HG02870 (cell line): Measurements from ENCODE around the gene ZNF584.

Experiments used
- ATAC-seq: cut with Tn5 transposase; IDR thresholded peaks from one replicate; pipeline ENCODE4 v1.9.1; 2021; ENCODE audit warnings: mild to moderate bottlenecking, moderate library complexity; ENCODE audit not compliant: unreplicated experiment

Gene ZNF584

DNA sequence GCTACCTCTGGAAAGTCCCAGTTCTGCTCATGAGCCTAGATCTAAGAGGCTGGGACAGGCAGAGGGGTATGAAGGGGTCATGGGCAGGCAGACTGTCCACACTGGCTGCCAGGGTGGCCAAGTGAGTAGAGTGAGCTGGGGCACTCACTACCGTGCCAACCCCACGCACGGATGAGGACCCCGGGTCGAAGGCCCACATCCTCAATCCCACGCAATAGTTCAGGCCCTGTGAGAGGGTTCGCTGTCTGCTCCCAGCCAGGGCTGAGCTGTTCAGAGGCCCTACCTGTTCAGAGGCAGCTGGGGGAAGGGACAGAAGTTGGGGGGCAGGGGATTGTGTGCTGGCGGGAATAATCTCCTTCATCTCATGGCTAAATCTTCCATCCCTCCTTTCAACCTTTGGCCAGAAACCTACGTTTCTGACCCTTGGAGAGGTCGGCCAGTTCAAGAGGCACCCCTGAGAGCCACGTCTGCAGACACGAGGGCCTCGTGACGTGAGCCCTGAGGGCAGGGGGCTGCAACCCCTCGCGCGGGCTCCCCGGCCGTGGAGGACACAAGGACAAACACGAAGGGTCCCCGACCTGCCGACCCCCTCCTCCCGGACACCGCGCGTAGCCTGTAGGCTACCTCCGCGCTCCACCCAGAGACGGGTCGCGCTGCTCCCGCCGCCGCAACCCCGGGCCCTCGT, 22.4 kb upstream of the ZNF584 start:
- no peak for ATAC-seq

GRCh38 chr19:58386576-58387337, 21.7 kb upstream of the ZNF584 start, which contains the start of gene RPS5:
RPS5 (plus strand) TSS chr19:58387269; CDS start chr19:58388138, 869 bp downstream.
- ATAC-seq = peak; percentile 89

DNA sequence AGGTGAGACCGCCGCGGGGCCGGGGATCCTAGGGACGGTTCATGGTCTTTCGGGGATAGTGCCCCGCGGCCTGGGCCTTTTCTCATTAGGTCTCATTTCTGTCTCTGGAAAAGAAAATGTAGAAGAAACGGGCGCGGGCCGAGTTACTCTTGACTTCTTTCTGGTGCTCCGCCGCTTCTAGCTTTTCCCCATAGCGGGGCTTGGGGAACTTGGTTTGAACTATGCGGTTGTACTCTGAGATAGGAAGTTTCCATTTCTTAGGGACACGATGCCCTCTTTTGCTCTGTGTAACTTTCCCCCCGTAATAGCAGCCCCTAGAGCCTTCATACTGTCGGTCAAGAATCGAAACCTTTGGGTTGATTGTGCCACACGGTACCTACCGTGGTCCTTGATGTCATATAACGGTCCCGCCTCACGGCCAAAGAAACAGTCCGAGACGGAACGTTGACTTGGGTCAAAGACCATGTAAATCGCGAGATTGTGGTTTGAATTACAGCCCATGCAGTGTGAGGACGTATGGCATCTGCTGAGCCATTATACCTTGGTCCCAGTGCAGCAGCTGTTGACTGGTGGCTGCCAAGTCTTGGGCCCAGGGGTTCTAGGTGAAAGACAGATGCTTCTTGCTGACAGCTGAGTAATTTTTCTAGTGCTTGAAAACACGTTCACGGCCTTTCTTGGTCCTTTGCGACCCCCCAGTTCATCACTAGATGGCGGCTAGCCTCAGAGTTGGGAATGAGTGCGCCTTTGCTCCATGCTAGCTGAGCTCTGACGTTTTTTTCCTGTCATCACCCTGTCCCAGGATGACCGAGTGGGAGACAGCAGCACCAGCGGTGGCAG, 20.9 kb upstream of the ZNF584 start:
- no peak for ATAC-seq

GRCh38 chr19:58388175-58388526, 20.3 kb upstream of the ZNF584 start:
- ATAC-seq = no peak

GRCh38 chr19:58392945-58393724, 15.3 kb upstream of the ZNF584 start:
- no peak for ATAC-seq

DNA sequence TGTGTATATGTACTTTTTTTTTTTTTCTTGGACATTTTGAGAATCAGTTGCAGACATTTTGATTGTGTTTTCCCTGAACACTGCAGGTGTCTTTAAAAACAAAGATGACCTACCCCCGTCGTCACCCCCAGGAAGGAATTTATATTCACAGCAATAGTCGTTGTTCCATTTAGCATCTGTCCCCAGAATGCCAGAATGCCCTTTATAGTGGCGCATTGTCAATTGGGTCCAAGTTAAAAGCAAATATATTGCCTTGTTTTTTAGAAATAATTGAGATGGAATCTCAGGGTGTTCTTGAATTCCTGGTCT, 14.8 kb upstream of the ZNF584 start:
- no peak for ATAC-seq

- no peak for ATAC-seq
Measured at GRCh38 chr19:58394821-58395219, 13.6 kb upstream of the ZNF584 start.

DNA sequence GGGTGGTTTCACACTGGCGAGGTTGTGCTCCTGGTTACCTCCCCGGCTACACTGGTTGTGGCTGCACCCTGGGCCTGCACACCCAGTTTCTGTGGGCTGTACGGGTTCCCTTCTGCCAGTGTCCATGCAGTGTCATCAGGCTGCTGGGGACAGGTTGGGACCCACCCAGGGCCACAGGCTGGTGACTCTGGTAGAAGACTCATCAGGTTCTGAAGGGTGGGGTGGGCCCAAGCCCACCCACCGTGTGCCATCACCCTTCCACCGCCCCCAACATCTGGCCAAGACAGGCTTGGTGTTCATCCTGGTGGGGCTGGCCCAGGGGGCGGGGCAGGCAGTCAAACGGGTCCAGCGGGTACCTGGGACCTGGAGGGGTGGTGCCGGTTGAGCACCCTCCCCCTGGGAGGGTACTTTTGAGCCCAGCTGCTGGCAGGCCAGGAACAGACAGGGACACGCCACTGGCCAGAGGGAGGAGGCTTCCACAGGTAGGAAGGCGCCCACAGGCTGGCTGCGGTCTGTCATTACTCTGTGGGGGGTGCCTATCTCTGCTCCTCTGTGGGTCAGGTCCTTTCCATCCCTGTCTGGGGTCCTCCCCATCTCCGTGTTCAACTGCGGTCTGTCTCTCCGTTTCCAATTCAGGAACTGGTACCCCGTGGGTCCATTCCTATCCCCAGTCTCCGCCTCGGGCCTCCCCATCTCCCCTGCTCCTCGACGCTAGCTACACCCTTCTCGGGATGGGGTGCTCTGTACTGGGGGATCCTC, 13.1 kb upstream of the ZNF584 start, which contains the start of gene RNF225:
TSS of gene RNF225 (plus strand) at position 437 of the 759 bp plus-strand sequence. CDS start 434 bp downstream, outside the sequence.
- no peak for ATAC-seq

GRCh38 chr19:58395979-58396627, 12.3 kb upstream of the ZNF584 start:
- no peak for ATAC-seq

- no peak for ATAC-seq
Measured at GRCh38 chr19:58396691-58397532, 11.5 kb upstream of the ZNF584 start.

DNA sequence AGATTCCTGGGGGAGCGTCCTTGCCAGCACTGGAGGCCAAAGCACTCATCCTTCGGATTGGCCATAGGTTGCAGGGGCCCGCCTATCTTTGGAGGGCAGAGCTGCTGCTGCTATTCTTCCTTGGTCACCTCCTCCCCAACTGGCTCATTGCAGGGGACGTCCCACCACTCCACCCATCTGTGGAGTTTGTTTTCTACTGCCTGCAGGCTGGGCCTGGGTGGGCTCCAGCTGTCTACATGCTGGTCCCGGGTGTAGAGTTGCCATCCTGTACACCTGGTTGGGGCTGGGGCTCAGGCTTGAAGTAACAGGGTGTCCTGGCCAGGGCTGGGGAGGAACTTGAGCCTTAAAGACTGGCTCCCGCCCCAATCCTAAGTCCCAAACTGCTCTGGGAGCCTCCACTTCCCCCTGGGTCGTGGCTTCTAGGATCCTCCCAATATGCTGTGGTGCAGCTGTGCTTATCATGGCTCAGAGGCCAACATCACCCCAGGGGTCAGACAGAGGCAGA, 10.9 kb upstream of the ZNF584 start:
- ATAC-seq = no peak

DNA sequence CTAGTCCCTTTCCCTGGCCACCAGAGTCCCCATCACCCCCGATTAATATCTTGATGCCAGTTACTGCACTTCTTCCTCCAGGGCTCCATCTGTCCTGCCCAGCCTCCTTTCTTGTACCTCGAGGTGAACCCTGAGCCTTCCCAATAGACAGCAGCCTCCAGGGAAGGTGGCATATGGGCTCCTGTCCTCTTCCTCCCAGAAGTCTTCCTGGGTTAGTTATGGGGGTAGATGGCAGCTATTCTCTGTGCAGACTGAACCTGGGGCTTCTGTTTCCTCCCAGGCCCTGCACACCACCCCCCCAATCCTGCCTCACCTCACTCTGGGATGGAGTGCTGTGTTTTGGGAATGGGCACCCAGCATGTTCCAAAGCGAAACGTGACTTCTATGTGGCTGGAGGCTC, 10.4 kb upstream of the ZNF584 start:
- ATAC-seq = no peak

DNA sequence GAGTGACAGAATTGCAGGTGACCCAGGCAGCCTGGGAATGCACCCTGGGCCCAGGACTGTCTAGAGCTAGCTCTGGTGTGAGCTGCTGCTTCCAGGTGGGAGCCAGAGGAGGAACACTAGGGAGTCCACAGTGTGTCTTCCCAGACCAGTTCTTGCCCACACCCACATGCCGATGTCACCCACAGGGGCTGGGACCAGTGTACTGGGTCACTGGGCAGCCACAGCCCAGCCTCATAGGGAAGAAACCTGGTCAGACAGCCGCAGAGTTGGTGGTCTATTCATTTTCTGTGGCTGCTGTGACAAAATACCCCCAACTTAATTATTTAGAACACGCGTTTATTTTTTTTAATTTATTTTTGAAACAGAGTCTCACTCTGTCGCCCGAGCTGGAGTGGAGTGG, 9.9 kb upstream of the ZNF584 start:
- no peak for ATAC-seq

DNA sequence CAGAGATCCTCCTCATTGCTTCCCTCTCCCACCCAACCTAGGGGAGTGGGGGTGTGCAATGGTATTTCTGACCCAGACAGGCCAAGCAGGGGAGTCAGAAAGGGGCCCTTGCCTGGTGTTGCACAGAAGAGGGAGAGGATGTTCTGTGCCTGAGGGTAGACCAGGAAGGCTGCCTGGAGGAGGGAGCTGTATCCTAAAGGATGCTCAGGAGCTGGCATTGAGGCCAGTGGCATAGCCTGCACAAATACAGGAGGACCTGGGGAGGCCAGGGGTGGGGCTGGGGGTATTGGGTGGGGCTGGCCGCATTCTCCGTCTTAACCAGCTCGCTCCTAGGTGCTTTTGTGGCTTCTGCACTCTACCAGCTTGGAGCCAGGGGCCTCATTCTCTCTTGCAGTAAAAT, 8.5 kb upstream of the ZNF584 start:
- ATAC-seq = no peak

- ATAC-seq = no peak
Measured at GRCh38 chr19:58400316-58400915, 8.0 kb upstream of the ZNF584 start.

GRCh38 chr19:58400916-58401839, 7.3 kb upstream of the ZNF584 start:
- ATAC-seq = peak; percentile 97

DNA sequence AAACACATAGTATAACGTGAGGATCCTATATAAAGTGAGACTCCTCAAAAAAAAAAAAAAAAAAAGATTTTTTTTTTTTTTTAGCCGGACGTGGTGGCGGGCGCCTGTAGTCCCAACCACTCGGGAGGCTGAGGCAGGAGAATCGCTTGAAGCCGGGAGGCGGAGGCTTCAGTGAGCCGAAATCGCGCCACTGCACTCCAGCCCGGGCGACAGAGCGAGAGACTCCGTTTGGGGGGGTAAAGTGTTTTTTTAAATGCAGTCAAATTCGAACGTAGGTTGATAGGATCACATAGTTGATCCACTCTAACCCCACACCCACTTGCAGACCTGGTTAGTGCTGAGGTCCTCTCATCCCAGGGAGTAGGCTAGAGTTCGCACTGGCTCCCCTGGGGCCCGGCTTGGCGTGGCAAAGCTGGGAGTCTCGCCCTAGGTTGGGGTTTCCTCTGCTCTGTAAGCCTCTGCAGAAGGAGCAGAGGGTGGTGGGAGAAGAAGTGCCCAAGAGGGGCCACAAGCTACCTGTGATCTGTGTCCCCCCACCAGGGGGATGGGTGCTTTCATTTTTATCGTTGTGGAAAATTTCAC, 6.5 kb upstream of the ZNF584 start:
- ATAC-seq = no peak
